Medulla oblongata (tissue), 1 donor: ENCODE measurements around the gene CLEC2L.

Experiments used
- DNase-seq: peaks from one replicate; pipeline ENCODE4 v3.0.0-alpha.2; 2015; ENCODE audit errors: extremely low spot score

CLEC2L gene

DNA sequence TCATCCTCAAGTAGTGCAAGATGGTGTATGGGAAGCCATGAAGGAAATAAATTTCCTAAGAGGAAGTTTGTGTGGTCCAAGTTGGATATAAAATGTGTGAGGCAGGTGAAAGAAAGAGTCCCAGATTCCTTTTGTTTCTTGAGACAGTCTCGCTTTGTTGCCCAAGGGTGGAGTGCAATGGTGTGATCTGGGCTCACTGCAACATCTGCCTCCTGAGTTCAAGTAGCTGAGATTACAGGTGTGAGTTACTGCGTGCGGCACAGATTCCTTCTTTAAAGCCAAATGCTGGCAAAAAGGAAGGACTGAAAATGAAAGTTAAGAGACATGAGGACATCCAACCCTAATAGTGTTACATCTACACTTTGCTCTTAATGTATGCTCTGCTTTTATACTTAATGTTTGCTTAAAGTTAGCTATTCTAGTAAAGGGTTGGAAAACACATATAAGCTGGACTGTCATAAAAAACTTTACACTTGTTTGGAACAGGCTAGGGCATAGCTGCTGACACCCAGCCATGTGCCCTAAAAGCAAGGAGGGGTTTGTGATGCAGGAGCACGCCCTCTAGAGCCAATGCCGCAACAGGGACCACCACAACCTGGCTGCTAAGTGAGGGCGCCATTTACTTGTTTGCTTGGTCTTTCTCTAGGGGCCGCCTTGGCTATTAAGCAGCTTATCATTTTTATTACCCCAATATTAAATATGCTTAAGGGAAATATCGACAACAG, 34.5 kb downstream of the CLEC2L start:
- DNase-seq: no peak

DNA sequence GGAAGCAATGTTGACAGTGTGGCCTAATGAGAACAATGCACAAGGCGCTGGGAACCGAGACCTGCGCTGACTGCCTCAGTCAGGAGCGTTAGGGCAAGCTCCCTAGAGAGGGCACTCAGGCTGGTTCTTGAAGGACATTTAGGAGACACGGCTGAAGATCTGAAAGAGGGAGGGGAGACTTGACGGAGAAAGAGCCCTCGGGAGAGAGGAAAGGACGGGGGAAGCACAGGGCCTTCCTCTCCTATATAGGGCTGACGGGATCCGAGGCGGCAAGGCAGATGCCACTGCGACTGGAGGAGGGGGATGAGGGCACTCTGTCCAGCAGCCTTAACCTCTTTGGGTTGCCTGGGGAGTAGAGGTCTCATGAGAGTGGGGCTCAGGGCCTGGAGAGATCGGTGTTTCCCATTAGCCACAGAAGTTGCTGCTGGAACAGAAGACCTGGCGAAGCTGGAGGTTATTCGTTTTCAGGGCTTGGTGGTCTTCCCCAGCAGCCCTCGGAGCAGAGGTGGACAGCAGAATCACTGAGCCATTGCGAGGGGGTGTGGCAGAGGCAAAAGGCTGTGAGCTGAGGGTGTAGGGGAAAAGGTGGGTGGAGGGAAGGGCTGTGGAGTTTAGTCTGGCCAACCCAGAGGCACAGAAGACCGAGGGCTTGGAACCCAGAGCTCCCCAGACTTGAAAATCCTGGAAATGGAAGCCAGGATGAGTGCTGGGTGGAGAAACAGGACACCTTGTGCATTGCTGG, 36.0 kb downstream of the CLEC2L start:
- DNase-seq: no peak

DNA sequence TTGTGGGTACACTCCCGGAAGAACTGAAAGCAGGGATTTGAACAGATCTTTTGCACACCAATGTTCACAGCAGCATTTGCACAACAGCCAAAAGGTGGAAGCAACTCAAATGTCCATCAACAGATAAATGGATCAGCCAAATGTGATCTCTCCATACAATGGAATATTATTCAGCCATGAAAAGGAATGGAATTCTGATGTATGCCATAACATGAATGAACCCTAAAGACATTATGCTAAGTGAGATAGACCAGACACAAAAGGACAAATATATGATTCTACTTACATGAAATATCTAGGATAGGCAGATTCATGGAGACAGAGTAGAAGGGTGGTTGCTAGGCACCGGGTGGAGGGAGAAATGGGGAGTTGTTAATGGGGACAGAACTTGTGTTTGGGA, 36.7 kb downstream of the CLEC2L start:
- DNase-seq: no peak

DNA sequence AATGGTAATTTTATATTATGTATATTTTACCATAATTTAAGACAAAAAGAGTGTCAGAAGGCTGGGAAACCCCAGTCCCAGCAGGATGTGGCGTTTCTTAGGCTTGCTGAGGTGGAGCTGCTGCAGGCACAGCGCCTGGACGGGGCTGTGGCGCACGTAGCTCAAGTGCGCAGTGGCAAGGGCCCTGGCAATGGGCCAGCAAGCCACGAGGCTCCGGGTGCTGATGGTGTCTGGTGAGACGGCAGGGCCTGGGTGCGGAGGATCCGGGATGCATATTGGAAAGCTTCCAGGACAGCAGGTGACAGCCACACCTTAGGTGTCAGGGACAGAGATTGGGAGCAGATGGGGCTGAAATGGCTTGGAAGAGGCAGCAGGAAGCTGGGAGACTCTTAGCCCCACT, 37.2 kb downstream of the CLEC2L start:
- DNase-seq: no peak

DNA sequence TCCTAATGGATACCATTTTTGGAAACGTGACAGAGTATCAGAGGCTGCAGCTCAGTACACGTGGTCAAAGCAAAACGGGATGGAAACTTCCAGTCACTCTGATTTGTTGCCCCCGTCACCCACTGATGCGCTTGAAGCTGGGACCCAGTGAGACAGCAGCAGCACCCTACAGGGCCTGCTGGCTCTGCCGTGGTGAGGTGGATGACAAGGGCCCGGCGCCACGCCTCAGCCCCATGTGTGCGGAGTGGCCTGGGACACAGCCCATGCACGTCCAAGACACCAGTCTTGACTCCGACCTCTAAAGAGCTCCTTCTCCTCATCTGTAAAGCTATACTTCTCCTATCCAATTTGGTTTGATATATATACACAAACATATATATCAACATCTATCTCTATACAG, 39.0 kb downstream of the CLEC2L start:
- DNase-seq: no peak

DNA sequence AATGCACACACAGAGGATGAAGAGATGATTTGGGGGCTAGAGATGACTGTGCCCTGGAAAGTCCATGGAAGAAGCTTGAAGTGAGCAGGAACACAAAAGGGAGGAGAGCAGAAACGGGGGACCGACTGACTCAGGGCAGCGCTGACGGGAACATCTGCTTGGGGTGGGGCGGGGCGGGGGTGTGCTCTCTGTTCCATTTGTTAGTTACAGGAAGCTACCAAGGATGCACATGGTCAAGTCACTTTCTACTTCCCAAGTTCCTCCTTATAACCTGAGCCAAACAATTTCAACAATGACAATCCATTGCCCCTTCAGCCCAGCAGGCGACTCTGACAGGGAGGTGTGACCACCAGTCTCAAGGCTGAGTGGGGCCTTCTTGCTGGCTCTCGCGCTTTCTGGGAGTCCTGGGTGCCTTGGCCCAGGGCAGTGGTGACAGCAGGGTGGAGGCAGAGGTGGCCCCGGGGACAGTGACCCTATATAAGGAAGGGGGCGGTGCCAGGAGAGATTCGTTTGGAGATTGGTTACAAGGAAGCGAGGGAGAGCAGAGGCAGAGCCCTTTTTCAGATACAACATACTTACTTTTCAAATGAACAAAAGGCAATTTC, 39.6 kb downstream of the CLEC2L start:
- no peak for DNase-seq

DNA sequence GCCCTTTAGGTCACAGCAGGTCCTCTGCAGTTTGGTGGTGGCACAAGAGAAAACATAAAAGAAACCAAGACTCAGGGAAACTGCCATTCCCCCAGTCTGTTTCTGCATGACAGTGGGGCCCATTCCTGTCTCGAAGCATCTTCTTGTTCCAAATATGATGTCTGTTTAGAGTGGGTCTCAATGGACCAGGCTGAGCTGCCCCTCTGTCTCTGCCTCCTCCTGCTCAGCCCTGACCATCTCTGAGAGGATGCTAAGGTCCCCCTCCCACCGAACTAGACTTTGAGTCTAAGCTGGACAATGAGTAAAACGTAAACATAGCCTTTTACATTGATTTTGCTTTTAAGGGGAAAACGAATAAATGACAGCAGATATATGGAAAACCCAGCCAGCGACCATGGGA, 40.4 kb downstream of the CLEC2L start:
- DNase-seq: no peak

DNA sequence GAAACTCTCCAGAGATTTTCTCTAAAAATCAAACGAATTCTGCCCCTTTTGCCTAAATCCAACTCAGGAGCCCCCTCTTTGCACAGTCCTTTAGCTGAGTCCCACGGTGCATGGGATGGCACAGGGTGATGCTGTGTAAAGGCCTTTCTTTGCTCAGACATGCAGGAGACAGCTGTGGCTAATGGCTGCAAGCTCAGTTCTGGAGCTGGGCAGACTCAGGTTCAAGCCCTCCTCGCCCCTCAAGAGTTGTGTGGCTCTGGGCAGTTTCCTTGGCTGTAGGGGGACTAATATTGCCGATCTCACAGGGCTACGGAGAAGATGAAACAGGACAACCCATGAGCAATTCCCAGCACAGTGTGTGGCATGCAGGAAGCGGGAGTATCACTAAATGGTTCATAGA, 42.6 kb downstream of the CLEC2L start:
- DNase-seq: no peak

DNA sequence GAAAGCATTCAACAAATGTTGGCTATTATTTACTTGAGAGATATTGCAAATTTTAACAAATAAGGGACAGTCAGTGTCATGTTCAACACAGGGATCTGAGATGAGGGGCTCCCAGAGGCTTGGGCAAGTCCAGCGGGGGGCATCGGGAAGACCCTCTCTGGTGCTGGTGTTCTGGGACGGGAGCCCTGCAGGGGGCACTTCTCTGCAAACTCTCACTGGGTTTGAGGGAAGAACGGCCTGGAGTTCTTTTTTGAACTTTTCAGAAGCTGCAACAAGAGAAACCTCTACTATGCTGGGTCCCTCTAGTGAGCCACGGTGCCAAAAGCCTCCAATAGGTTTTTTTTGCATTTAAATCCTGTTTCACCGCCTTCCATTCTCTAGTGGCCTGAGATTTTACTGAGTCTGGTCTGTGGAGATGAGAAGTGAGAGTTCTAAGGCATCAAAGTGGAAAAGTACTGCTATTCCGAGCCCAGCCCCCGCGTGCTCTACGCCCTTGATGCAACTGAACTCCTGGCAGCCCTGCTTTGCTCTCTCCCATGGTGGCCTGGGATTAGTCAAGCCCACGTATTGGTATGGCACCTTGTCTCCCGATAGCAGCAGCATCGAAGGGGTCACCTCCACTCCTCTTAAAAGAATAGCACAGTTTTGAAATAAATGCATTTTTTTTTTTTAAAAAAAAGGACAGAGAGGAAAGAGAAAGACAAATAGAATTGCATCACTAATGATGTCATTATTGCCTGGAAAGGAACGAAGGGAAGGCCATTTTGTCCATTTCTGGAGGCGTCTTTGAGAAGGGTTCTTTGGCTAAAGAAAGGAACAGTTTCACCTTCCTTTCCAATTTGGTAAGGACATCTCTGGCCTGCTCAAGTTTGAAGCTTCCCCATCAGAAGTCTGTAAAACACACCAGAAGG, 43.5 kb downstream of the CLEC2L start:
- DNase-seq: no peak

DNA sequence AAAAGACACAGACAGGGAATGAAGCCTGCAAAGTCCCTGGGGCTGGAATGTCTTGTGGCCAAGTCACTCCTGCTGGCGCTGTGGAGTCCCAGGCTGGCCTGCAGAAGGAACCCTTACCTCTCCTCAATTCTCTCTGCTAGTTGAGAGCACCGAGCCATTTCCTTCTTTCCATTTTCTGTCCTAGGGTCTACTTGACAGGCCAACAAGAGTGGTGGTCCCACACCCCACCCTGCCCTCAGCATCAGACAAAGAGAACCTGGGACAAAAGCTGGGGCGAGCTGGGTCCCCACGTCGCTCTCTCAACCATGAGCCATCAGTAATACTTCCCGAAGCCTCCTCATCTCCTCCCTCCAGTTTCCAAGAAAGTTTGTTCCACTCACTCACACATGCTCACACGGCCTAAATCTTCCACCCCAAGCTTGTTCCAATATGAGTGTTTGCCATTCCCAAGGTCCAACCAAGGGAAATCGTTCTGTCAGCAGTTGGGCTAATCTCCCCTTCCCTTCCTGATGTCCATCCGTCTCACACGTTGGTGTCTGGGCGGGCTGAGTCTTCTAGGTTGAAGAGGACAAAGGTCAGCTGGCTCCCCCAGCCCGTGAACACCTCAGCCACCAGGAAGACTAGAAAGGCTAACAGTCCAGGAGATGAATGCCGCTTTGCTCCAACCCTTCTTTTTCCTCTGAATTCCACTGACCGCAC, 44.3 kb downstream of the CLEC2L start:
- no peak for DNase-seq

DNA sequence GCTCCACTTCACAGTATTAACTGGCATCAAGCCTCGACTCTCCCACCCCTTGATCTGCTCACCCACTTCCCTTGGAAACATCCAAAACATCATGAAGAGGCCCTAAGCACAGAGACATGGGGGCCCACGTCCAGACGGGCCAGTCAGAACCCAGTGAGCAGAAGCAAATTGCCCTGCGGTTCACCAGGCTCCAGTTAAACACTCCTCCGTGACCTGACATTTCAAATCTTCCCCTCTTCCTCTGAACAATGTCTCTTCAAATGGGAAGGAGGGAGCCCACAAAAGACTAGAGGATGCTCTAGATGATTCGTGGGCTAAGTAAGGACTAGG, 44.8 kb downstream of the CLEC2L start:
- DNase-seq: no peak

DNA sequence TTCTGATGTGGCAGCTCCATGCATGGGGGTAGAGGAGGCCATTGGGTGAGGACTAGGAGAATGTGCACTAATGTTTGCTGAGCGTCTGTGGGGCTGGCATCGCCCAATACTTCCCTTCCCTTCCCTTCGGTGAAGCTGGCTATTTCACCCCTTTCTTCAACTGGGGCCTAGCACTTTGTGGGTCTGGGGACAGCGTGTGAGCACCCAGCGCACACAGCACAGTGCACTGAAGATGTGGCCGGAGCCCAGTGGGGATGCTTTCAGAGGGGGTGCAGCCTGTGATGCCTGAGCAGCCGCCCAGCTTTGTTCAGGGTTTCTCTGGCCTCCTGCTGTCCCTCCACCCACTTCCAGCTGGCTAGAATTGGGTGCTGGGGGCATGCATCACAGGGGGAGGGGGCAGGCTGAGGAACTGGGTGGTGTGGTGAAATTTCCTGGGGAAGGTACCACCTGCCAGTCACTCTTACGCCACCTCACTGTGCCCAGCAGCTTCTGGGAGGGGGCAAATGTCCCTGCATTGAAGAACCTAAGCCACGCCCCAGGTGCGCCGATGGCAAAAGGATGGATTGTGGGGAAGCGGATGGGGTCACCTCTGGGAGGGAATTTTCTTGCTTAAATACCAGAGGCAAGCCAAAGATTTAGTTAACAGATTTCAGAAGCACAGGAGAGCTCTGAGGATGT, 45.5 kb downstream of the CLEC2L start:
- no peak for DNase-seq

DNA sequence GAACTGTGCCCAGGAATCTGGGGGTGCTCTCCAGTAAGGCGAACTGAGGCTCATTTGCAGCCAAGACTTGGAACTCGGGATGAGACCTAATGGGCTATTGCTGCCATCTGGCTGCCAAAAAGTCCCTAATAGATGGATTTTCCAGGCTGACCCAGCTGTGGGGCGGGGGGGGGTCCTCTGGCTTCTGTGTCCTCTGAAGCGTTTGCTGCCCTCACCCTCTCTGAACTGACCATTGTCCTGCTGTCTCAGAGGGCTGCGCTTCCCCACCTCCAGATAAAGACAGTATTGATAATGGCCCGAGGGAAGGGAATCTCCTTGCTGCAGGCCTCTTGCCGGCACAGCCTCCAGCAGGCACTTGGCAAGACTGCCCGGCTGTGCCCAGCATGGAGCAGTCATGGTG, 46.6 kb downstream of the CLEC2L start:
- peak; percentile 90 for DNase-seq

DNA sequence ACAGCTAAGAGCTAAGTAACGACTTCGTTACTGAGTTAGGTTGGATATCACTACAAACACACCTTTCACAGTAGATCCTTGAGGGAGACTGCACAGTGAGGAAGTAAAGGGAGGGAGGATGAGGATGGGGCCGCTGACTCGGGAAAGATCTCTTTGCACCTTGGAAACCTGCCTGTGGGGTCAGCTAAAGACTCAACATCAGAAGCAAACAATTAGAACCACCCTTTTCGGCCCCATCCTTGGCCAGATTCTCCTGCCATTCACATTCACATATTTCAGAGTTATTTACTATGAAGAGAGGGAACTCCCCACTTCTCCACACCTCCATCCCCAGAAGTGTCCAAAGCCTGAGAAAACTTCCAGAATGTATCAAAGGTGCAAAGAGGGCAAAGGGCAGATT, 47.1 kb downstream of the CLEC2L start:
- no peak for DNase-seq

DNA sequence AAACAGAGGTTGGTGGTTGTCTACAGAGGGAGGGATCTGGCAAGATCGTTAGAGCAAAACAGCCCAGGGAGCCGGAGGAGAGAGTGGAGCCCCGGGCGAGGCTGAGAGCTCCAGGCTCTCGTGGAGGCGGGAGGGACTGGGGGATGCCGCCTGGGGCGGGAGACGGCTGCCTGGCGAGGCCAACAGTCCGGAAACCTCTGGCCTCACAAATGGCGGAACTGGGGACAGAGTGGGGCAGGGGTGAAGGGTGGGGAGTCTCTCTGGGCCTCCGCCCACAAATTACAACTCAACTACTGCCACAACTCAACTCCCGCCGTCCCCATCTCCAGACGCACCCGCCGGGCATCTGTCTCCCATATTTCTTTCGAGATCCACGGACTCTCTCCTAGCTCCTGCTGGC, 47.7 kb downstream of the CLEC2L start:
- DNase-seq: no peak

DNA sequence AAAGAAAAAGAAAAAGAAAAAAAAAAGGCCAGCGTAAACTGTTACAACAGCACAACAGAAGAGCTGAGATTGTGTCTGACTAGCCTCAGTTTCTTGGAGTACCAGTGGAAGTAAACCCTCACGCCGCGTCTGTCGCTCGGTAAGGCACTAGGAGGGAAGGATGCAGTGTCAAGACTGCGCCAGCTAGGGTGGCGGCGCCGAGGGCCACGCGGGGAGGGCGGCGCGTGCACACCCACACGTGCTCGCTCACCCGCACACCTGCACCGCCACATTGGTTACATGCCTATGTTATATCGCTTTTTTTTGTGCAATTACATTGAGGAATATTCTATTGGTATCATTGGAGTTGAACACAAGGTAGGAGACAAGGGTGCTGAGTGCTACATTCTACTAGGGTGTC, 48.2 kb downstream of the CLEC2L start:
- DNase-seq: no peak

DNA sequence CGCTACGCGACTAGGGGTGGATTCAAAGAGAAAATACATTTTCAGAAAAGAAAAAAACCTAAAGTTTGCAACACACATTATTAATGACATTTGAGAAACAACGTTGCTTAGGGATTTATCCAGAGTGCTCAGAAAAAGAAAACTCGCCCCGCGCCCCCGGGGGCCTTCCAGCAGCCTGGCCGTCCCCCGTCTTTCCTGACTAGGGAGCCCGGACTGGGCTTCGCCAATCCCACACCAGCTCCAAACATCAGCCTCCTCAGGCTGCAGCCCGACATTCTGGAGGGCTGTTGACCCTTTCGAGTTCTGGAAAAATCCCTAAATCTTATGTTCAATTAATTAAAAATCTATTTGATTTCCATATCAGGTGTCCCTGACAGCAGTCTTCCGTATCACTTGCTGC, 48.6 kb downstream of the CLEC2L start:
- DNase-seq: no peak

DNA sequence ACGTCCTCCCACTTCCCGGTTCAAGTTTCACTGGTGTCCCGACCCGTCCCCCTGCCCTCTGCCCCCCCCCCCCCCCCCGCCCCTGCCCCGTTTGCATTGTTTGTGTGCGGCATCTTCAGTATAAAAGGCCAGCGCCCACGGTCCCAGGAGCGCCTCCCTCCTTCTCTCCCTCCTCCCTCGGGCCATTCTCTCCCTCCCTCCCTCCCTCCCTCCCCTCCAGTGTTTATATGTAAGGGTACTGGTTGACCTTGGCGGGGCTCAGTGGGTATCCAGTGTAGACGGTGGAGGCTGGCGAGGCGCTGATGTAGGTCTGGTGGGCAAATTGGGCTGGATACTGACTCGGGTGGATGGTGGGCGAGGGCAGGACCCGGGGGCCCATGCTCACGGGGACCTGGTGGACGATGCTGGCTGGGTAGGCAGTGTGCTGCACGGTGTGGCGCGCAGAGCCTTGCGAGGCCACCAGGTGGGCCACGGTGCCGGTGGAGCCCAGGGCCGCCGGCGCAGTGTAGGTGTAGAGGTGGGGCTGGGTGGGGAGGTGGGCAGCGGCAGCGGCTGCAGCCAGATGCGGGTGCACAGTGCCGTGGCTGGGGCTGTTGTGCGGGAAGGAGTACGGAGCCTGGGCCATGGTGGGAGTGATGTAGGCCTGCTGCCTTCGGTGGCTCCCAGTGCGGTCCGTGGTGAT, 49.4 kb downstream of the CLEC2L start:
- DNase-seq: no peak

DNA sequence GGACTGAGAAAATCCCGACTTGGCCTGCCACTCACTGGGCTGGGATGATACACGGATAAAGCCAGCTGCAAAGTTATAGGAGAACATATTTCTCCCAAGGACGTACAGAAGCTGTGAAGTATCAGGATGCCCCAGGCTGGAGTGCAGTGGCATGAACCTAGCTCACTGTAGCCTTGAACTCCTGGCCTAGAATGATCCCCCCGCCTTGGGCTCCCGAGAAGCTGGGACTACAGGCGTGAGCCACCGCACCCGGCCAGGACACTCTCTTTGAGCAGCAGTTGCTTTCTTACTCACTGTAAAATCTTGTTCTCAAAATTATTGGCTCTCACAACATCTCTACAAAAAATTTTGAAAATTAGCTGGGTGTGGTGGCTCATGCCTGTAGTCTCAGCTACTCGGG, 50.4 kb downstream of the CLEC2L start:
- no peak for DNase-seq

DNA sequence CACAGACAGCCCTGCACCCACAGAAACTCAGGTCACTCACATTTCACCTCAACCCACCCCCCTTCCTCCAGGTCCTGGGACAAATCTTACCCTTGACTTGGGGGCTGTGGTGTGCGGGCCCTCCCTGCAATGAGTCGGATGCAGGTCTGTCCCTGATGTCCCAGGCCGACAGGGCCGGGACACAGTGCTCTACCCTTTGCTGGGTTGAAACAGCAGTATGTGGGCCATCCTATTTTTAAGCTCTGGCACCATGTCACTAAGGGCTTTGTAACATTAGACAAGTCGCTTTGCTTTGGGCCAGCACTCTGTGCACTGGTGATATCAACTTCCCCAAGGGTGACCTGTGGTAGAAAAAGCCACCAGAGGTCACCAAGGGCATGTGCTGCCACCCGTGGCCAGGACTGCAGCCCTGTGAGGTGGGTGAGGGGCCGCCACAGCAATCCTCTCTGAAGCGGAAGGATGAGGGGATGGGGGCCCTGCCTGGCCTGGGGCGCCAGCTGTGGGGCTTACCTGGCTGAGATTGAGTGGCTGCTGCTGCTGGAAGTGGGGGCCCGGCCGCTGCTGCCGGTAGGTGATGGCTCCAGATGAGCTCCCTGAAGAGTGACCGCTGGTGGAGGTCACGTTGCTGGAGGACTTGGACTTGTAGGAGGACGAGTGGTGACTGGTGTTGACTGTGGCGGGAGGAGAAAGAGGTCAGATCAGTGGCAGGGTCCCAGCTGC, 51.3 kb downstream of the CLEC2L start:
- DNase-seq: no peak
